ENCODE results near the gene KIAA2012.

KIAA2012 gene

GRCh38 chr2:202051499-202052161 is 21.4 kb upstream of the KIAA2012 start:
- no peak for DNase-seq (ENCODE audit: insufficient read length, low spot score)
- no peak for FAIRE-seq
- TF ChIP-seq SPI1 (IDR thresholded peaks at IDR 0.05; ENCODE audit: low read depth, low read length): no peak
- TF ChIP-seq PAX5 (IDR thresholded peaks at IDR 0.05; ENCODE audit: insufficient read depth, low read length, severe bottlenecking): no peak
- TF ChIP-seq POU2F2 (IDR thresholded peaks at IDR 0.05; ENCODE audit: low read depth, low read length): no peak
- TF ChIP-seq POLR2AphosphoS5 (IDR thresholded peaks at IDR 0.05; ENCODE audit: low read depth, low read length): no peak
- no peak for TF ChIP-seq POLR2A (IDR thresholded peaks at IDR 0.05; ENCODE audit: low read depth, low read length)
- no peak for TF ChIP-seq TAF1 (IDR thresholded peaks at IDR 0.05; ENCODE audit: low read depth, low read length)

- DNase-seq (ENCODE audit: insufficient read length, low spot score): no peak
- no peak for TF ChIP-seq PAX5 (IDR thresholded peaks at IDR 0.05; ENCODE audit: insufficient read depth, low read length, severe bottlenecking)
- TF ChIP-seq SPI1 (IDR thresholded peaks at IDR 0.05; ENCODE audit: low read depth, low read length): peak; percentile 86
- FAIRE-seq: no peak
Observed at GRCh38 chr2:202052235-202052634, 20.8 kb upstream of the KIAA2012 start.

- FAIRE-seq (no peak), DNase-seq (ENCODE audit: insufficient read length, low spot score) (no peak)
- no peak for TF ChIP-seq PAX5 (IDR thresholded peaks at IDR 0.05; ENCODE audit: insufficient read depth, low read length, severe bottlenecking)
- no peak for TF ChIP-seq POLR2A (IDR thresholded peaks at IDR 0.05; ENCODE audit: low read depth, low read length)
- no peak for TF ChIP-seq SPI1 (IDR thresholded peaks at IDR 0.05; ENCODE audit: low read depth, low read length)
- TF ChIP-seq POU2F2 (IDR thresholded peaks at IDR 0.05; ENCODE audit: low read depth, low read length): no peak
- TF ChIP-seq POLR2AphosphoS5 (IDR thresholded peaks at IDR 0.05; ENCODE audit: low read depth, low read length): no peak
- no peak for TF ChIP-seq TAF1 (IDR thresholded peaks at IDR 0.05; ENCODE audit: low read depth, low read length)
Observed at GRCh38 chr2:202054679-202055078, 18.4 kb upstream of the KIAA2012 start.

GRCh38 chr2:202056611-202057010 is 16.4 kb upstream of the KIAA2012 start:
- DNase-seq (ENCODE audit: insufficient read length, low spot score) (no peak), FAIRE-seq (no peak)
- TF ChIP-seq POLR2AphosphoS5 (IDR thresholded peaks at IDR 0.05; ENCODE audit: low read depth, low read length) (no peak), POU2F2 (IDR thresholded peaks at IDR 0.05; ENCODE audit: low read depth, low read length) (no peak), PAX5 (IDR thresholded peaks at IDR 0.05; ENCODE audit: insufficient read depth, low read length, severe bottlenecking) (no peak), POLR2A (IDR thresholded peaks at IDR 0.05; ENCODE audit: low read depth, low read length) (no peak), TAF1 (IDR thresholded peaks at IDR 0.05; ENCODE audit: low read depth, low read length) (no peak), SPI1 (IDR thresholded peaks at IDR 0.05; ENCODE audit: low read depth, low read length) (no peak)

GRCh38 chr2:202060218-202060617 is 12.8 kb upstream of the KIAA2012 start:
- FAIRE-seq (no peak), DNase-seq (ENCODE audit: insufficient read length, low spot score) (no peak)
- no peak for TF ChIP-seq PAX5 (IDR thresholded peaks at IDR 0.05; ENCODE audit: insufficient read depth, low read length, severe bottlenecking)
- TF ChIP-seq POLR2AphosphoS5 (IDR thresholded peaks at IDR 0.05; ENCODE audit: low read depth, low read length): no peak

- TF ChIP-seq PAX5 (IDR thresholded peaks at IDR 0.05; ENCODE audit: insufficient read depth, low read length, severe bottlenecking) (no peak), SPI1 (IDR thresholded peaks at IDR 0.05; ENCODE audit: low read depth, low read length) (no peak), POU2F2 (IDR thresholded peaks at IDR 0.05; ENCODE audit: low read depth, low read length) (no peak), POLR2A (IDR thresholded peaks at IDR 0.05; ENCODE audit: low read depth, low read length) (no peak), POLR2AphosphoS5 (IDR thresholded peaks at IDR 0.05; ENCODE audit: low read depth, low read length) (no peak), TAF1 (IDR thresholded peaks at IDR 0.05; ENCODE audit: low read depth, low read length) (no peak)
- FAIRE-seq: no peak
- no peak for DNase-seq (ENCODE audit: insufficient read length, low spot score)
Observed at GRCh38 chr2:202061695-202062094, 11.4 kb upstream of the KIAA2012 start.

DNA sequence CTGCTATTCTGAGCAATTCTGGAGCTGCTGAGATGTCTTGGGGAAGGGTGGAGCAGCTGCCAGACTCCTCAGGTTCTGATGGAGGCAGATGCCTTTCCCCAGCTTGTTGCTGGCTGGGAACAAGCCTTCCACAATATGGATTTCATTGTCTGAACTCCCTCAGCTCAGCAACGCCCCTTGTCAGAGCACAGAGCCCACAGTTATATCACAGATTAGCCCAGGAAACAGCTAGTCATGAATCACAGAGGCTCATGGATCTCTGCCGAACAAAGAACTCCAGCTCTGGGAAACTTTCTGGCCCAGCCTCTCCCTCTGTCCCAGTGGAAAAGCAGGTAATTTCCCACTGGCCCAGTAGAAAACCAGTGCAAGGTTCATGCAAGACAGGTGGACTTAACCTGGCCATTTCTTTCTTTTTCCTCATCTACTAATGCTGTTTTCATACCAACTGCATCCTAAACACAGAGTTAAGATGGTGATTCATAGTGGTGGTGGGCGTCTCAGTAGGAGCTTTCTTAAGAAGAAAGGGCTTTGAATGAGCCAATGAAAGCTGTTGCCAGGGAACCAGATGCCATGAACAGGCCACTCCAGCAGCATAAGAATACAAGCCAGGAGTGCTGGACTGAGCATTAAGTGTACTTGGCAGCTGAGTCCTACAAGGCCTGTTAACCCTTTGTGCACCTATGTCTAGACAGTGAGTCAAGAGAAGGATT is 8.7 kb upstream of the KIAA2012 start:
- TF ChIP-seq PAX5 (IDR thresholded peaks at IDR 0.05; ENCODE audit: insufficient read depth, low read length, severe bottlenecking) (no peak), POLR2AphosphoS5 (IDR thresholded peaks at IDR 0.05; ENCODE audit: low read depth, low read length) (no peak), POU2F2 (IDR thresholded peaks at IDR 0.05; ENCODE audit: low read depth, low read length) (no peak), TAF1 (IDR thresholded peaks at IDR 0.05; ENCODE audit: low read depth, low read length) (no peak), POLR2A (IDR thresholded peaks at IDR 0.05; ENCODE audit: low read depth, low read length) (no peak), SPI1 (IDR thresholded peaks at IDR 0.05; ENCODE audit: low read depth, low read length) (no peak)
- FAIRE-seq: no peak
- no peak for DNase-seq (ENCODE audit: insufficient read length, low spot score)

- no peak for DNase-seq (ENCODE audit: insufficient read length, low spot score)
- TF ChIP-seq TAF1 (IDR thresholded peaks at IDR 0.05; ENCODE audit: low read depth, low read length) (no peak), POLR2A (IDR thresholded peaks at IDR 0.05; ENCODE audit: low read depth, low read length) (no peak), POLR2AphosphoS5 (IDR thresholded peaks at IDR 0.05; ENCODE audit: low read depth, low read length) (no peak), PAX5 (IDR thresholded peaks at IDR 0.05; ENCODE audit: insufficient read depth, low read length, severe bottlenecking) (no peak), SPI1 (IDR thresholded peaks at IDR 0.05; ENCODE audit: low read depth, low read length) (no peak)
- no peak for FAIRE-seq
Observed at GRCh38 chr2:202064881-202065230, 8.2 kb upstream of the KIAA2012 start.

DNA sequence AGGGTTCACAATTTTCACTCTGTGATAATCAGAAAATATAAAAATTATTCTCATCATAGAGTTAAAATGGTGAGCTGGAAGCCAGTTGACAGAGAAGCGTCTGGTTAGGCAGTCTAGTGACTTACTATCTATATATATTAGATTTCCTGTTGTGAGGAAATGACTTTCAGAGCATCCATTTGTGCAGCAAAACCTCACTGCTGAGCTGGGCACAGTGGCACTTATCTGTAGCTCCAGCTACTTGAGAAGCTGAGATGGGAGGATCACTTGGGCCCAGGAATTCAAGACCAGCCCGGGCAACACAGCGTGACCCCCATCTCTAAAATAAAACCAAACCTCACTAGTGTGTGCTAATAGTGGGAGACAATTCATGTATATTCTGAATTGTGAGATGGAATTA is 7.2 kb upstream of the KIAA2012 start:
- no peak for FAIRE-seq
- TF ChIP-seq SPI1 (IDR thresholded peaks at IDR 0.05; ENCODE audit: low read depth, low read length) (no peak), POLR2A (IDR thresholded peaks at IDR 0.05; ENCODE audit: low read depth, low read length) (no peak), POLR2AphosphoS5 (IDR thresholded peaks at IDR 0.05; ENCODE audit: low read depth, low read length) (no peak), PAX5 (IDR thresholded peaks at IDR 0.05; ENCODE audit: insufficient read depth, low read length, severe bottlenecking) (no peak), TAF1 (IDR thresholded peaks at IDR 0.05; ENCODE audit: low read depth, low read length) (no peak), POU2F2 (IDR thresholded peaks at IDR 0.05; ENCODE audit: low read depth, low read length) (no peak)

GRCh38 chr2:202066875-202067274 is 6.2 kb upstream of the KIAA2012 start:
- FAIRE-seq (no peak), DNase-seq (ENCODE audit: insufficient read length, low spot score) (no peak)
- no peak for TF ChIP-seq TAF1 (IDR thresholded peaks at IDR 0.05; ENCODE audit: low read depth, low read length)
- no peak for TF ChIP-seq SPI1 (IDR thresholded peaks at IDR 0.05; ENCODE audit: low read depth, low read length)
- no peak for TF ChIP-seq POLR2A (IDR thresholded peaks at IDR 0.05; ENCODE audit: low read depth, low read length)
- no peak for TF ChIP-seq POLR2AphosphoS5 (IDR thresholded peaks at IDR 0.05; ENCODE audit: low read depth, low read length)
- TF ChIP-seq POU2F2 (IDR thresholded peaks at IDR 0.05; ENCODE audit: low read depth, low read length): no peak
- TF ChIP-seq PAX5 (IDR thresholded peaks at IDR 0.05; ENCODE audit: insufficient read depth, low read length, severe bottlenecking): no peak

More for the DNA sequence above, 7.2 kb upstream of the KIAA2012 start:
- no peak for DNase-seq (ENCODE audit: insufficient read length, low spot score)

Measured in GM12891 (cell line).